Putamen (tissue), 1 donor: ENCODE data around the gene MAPK1.
"Not testable (repeated sequence)": the region's sequence is repeated elsewhere in the genome, so short reads cannot be mapped to it uniquely, and the experiment has no call there.

Experiments
- DNase-seq: peaks from one replicate; pipeline ENCODE4 v3.0.0-alpha.2; 2016; ENCODE audit warnings: low spot score

Gene MAPK1

GRCh38 chr22:21845558-21846453 lies 21.6 kb downstream of the MAPK1 start:
- no peak for DNase-seq

- no peak for DNase-seq
These were observed 24.5 kb downstream of the MAPK1 start for GRCh38 chr22:21842946-21843345.

DNA sequence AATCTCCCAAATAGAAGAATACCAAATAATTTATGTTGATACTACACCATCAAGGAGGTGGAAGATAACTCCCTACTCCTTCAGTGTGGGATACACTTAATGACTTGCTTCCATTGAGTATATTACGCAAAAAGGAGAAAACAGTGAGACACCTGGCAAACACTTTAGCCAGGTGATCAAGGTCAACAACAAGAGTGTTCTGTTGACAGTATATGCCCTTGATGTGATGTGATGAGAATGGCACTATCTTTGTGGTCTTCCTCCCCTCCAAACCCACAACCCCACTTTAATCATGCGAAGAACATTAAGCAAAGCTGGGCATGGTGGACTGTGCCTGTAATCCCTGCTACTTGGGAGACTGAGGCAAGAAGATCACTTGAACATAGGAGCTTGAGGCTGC lies 26.0 kb downstream of the MAPK1 start:
- no peak for DNase-seq

- DNase-seq: no peak
These were observed 27.1 kb downstream of the MAPK1 start for GRCh38 chr22:21840236-21840823.

GRCh38 chr22:21839765-21840140 lies 27.7 kb downstream of the MAPK1 start:
- DNase-seq: no peak

DNA sequence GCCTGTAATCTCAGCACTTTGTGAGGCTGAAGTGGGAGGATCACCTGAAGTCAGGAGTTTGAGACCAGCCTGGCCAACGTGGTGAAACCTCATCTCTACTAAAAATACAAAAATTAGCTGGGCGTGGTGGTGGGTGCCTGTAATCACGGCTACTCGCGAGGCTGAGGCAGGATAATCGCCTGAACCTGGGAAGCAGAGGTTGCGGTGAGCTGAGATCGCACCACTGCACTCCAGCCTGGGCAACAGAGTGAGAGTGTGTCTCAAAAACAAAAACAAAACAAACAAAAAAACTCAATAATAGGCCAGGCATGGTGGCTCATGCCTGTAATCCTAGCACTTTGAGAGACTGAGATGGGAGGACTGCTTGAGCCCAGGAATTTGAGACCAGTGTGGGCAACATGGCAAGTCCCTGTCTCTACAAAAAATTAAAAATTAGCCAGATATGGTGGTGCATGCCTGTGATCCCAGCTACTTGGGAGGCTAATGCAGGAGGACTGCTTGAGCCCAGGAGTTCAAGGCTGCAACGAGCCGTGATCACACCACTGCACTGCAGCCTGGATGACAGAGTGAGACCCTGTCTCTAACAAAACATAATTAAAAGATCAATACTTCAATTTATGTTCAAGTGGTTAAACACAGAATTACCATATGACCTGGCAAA lies 28.2 kb downstream of the MAPK1 start:
- DNase-seq: not testable (repeated sequence)

DNA sequence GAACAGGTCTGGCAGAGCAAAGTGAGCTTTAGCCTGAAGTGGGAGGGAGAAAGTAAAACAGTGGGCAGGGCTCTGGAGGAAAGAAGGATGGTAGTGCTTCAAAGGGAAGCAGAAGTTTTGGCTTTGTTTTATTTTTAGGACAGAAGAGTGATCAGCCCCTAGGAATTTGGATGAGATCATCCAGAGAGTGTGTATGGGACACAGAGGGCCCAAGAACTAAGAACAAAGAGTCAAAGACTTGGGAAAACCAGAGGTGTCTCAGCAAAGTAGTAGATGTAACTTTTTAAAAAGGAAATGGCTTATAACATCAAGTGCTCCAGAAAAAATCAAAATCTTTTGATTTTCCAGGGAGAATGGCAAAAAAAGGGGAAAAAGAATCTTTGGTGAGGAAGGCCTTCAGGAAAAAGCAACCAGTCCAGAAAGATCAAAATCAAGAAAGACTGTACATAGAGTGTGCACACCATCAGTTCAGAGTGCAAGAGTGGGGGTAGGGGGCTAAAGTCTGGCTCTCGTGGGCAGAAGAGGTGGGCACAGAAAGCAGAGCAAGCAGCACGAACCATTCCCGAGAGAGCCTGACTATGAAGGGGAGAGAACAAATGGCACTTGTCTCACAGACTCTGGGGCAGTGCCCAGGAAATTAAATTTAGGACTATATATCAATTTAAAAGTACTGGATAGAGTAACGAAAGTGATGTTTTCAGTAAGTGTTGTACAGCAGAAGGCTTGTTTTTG lies 30.0 kb downstream of the MAPK1 start:
- no peak for DNase-seq

DNA sequence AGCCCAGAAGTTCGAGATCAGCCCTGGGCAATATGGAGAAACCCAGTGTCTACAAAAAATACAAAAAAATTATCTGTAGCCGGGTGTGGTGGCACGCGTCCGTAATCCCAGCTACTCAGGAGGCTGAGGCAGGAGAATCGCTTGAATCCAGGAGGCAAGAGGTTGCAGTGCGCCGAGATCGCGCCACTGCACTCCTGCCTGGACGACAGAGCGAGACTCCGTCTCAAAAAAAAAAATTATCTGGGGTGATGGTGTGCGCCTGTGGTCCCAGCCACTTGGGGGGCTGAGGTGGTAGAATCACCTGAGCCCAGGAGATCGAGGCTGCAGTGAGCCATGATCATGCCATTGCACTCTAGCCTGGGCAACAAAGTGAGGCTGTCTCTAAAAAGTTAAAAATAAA lies 31.0 kb downstream of the MAPK1 start:
- not testable (repeated sequence) for DNase-seq

DNA sequence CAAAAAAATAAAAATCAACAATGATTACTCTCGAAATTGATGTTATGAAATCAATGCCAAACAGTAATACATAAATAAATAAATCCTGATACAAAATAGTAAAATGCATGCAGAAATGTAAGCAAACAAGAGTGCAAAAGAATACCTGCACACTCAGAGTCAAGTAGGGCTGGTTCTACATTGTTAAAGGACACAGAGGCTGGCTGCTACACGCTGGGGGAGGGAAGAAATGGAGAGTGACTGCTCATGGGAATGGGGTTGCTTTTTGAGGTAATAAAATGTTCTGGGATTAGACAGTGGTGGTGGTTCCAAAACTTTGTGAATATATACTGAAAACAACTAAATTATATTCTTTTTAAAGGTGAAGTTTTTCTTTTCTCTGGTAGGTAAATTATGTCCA lies 32.1 kb downstream of the MAPK1 start:
- no peak for DNase-seq

DNA sequence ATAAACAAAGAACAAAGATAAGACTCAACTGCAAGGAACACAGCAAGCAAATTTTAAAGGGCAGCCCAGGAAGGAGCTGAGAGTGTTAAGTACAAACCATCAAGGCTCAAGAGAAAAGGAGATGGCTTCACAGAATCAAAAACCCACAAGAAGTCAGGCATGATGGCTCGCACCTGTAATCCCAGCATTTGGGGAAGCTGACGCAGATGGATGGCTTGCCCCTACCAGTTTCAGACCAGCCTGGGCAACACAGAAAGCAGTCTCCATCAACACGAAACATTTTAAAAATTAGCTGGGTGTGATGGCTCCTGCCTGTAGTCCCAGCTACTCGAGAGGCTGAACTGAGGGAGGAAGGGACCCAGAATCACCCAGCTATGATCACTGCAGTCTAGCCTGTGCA lies 32.6 kb downstream of the MAPK1 start:
- DNase-seq: no peak

GRCh38 chr22:21832291-21833290 lies 34.9 kb downstream of the MAPK1 start:
- DNase-seq: no peak

GRCh38 chr22:21829523-21829922 lies 37.9 kb downstream of the MAPK1 start:
- DNase-seq: no peak

DNA sequence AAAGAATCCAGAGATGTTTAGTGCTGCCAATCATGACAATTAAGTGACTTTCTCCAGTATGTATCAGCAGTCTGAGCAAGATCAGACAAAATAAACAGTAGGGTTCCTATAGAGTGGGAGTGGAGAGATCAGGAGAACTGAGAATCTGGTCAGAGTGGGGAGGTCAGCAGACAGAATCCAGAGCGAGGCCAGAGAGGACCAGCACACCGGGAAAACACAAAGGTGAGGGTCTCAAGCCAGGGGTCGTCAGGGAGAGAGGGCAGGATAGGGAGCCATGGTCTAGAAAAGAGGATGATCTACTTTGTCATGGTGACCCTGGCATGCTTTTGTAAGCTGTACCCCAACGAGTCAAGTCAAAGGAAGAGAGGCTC lies 39.2 kb downstream of the MAPK1 start:
- no peak for DNase-seq

DNA sequence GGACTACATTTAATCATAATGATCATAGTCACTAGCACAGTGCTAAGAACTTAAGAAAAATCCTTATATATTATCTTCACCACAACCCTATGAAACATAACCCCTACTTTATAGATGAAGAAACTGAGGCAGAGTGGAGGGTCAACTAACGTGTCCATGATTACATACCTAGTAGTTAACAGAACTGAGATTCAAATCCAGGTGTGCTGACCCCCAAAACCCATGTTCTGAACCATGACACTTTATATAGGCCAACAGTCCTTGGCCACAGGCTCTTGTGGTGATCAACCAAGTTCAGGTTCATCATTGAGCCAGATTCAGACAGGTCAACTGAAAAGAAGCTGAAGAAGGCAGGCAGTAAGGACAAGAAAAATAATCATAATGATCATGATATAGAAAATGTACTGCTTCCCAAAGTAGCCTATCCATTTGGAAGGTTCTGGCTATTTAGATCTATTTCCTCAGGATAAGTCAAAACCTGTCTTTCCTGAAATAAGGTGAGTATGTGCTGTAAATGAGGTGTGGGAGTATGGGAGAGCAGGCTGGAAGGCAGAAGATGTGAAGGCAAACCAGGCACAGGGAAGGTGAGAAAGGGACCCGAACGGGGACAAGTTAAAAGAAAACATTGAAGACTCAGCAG lies 39.7 kb downstream of the MAPK1 start:
- DNase-seq: no peak

DNA sequence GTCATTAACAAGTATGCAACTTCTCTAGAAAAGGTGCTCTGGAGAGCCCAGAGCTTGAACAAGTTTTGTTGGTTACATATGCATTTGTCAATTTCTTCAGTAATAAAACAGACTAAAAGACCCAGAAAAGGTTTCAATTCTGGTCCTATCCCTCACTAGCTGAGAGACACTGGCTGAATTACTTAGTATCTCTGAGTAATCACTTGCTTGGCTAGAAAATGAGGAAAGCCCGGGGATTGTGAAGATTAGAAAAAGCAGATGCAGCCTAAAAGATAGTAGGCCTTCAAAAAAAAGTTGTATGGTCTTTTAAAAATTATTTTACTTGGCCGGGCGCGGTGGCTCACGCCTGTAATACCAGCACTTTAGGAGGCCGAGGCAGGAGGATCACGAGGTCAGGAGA lies 41.2 kb downstream of the MAPK1 start:
- no peak for DNase-seq

DNA sequence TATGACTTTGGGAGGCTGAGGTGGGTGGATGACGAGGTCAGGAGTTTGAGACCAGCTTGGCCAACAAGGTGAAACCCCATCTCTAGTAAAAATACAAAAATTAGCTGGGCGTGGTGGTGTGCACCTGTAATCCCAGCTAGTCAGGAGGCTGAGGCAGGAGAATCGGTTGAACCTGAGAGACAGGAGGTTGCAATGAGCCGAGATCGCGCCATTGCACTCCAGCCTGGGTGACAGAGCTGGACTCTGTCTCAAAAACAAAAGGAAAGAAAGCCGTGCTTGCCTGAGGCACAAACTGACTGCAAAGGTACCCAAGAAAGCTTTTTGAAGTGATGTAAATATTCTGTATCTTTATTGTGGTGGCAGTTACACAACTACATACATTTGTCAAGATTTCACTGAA lies 42.5 kb downstream of the MAPK1 start:
- DNase-seq: not testable (repeated sequence)

DNA sequence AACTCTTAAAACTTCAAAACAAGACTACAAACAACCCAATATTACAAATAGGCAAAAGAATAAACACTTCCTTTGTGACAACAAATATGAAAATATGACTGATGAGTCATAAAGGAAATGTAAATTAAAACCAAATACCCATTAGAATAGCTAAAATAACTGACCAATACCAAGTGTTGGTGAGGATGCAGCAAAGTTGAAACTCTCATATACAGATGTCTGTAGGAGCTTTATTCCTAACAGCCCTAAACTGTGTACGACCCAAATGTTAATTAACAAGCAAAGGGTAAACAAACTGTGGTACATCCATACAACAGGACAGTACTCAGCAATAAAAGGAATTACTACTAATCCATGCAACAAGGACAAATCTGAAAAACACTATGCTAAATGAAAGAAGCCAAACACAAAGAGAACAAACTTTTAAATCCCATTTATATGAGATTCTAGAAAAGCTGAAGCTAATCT lies 43.0 kb downstream of the MAPK1 start:
- no peak for DNase-seq

GRCh38 chr22:21823740-21824444 lies 43.6 kb downstream of the MAPK1 start:
- no peak for DNase-seq

- no peak for DNase-seq
These were observed 48.2 kb downstream of the MAPK1 start for GRCh38 chr22:21819183-21819770.
